CD4-positive, alpha-beta T cell treated with Interleukin-15 for 4 hours (primary cell): ENCODE measurements around the gene TBC1D14.

Experiments
- DNase-seq: peaks from one replicate; pipeline ENCODE4 v3.0.0-alpha.2; 2020; ENCODE audit warnings: low spot score

Gene TBC1D14

GRCh38 chr4:7023486-7023885, 113.9 kb downstream of the TBC1D14 start:
- no peak for DNase-seq

DNA sequence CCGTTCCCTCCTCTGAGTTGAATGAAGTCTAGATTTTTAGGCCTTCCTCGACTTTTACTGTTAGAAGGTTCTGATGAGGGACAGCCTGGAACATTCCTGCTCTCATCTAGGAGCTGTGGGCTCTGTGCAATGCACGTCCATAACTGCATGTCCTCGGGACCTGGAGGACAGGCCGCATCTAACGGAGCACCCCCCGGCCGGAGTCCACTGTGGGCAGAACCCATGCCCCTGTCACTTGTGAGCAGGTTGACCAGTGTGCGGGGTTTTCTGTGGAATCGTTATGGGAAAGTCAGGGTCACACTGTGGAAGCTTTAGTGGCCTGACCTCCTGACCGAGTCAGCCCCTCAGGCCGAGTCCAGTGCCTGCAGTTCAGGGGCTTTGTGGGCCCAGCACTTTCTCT, 114.3 kb downstream of the TBC1D14 start:
- DNase-seq: no peak

GRCh38 chr4:7024336-7024890, 114.8 kb downstream of the TBC1D14 start:
- DNase-seq: no peak

DNA sequence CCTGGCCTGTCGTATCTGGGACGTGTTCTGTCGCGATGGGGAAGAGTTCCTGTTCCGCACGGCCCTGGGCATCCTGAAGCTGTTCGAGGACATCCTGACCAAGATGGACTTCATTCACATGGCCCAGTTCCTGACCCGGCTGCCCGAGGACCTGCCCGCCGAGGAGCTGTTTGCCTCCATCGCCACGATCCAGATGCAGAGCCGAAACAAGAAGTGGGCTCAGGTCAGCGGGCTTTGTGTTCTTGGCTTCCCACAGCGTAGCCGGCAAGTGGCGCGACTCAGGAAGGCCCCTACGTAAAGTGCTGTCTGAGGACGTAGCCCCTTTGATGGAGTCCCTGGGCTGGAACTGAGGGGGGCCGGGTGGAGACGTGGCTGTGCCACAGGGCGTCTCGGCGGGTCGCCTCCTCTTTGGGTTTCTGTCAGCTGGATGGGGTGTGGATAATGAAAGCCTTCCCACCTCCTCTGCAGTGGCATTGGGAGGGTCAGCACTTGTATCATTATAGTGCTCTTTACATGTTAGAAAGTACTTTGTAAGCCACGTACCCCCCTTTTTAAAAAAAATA, 115.5 kb downstream of the TBC1D14 start:
- no peak for DNase-seq

DNA sequence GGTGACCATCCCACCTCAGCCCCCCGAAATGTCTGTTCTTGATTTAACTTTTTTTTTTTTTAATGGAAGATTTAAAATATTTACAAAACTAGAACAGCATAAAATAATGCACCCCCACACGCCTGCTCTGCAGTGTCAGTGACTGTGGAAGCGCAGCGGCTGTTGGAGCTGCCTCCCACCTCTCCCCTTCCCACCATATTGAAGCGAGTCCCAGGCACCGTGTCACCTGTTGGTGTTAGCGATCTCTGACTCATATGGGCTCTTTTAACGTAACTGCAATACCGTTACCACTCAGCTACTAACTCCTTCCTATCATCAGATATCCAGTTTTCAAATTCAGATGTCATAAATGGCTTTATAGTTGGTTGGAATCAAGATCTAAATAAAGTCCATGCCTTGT, 116.5 kb downstream of the TBC1D14 start:
- DNase-seq: no peak

- DNase-seq: no peak
Measured at GRCh38 chr4:7027284-7027683, 117.7 kb downstream of the TBC1D14 start.

- no peak for DNase-seq
Measured at GRCh38 chr4:7027913-7028312, 118.3 kb downstream of the TBC1D14 start.

DNA sequence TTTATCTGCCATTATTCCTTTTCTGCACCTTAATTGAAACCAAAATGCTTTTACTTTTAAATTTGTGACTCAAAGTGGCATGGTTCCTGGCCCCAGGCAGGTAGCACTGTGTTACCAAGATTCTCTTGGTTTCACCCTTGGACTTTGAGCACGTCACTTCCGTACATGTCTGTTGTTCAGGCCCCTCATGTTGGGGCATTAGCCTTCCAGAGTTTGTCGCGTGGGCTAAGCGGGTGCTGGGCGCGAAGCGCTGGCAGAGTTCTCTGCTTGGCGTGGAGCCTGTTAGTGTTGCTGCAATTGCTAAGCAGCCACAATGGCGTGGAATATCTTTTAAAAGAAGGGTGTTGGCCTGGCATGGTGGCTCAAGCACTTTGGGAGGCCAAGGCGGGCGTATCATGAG, 119.6 kb downstream of the TBC1D14 start:
- no peak for DNase-seq

- no peak for DNase-seq
Measured at GRCh38 chr4:7029921-7030320, 120.3 kb downstream of the TBC1D14 start.

GRCh38 chr4:7030856-7031255, 121.2 kb downstream of the TBC1D14 start:
- no peak for DNase-seq

DNA sequence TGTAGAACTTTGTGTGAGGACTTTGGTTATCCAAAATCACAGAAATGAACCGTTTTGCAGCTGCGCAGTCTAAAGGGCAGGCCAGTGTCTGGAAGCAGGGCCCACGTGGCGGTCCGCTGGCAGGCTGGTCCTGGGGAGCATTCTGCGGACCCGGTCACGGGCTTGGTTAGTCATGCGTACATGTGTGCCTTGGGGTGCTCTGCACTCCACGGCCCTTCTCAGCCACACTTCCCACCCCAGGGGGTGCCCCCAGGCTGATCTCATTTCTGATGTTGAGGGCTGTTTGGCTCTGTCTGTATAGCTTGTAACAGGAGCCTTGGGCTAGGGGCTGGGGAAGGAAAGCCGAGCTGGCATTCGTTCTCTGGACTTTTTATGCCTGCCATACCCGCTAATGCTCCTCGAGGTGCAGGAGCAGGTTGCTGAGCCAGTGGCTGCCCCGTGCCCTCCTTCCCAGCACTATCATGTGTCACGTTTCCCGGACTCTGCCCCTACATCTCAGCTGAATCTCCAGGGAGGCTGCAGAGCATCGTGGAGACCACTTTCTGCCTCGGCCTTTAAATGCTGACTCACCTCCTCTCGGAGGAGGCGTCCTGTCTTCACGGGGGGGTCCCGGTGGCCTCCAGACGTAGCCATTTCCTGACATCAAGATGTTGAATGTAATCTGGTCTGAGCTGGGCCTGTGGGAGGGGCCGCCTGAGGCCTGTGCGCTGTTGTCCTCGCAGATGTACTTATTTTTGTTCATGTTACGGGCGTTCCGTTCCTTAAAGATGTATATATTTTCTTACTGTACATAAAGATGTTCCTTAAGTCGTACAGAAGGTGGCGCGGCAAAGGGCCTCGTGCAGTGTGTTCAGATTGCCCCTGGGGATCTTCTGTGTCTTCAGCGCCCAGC, 122.2 kb downstream of the TBC1D14 start:
- DNase-seq: no peak

DNA sequence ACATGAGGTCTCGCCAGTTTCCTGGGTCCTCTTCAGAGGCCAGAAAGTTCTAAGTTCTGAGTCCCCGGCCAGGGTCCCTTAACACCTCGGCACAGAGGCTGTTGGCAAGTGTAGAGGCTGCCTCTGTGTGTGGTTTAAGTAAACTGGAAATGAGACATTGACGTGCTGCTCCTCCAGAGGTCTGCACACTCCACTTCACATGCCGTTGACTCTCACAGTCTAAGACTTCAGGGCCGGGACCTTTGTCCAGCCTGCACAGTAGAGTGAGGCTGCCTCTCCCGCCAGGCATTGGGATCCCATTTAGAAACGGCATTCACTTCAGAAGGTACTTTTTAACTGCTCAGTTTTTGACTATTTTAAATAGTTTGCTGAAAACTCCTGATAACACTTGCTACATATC, 123.0 kb downstream of the TBC1D14 start:
- no peak for DNase-seq

- DNase-seq: no peak
Measured at GRCh38 chr4:7034262-7035081, 124.8 kb downstream of the TBC1D14 start.

DNA sequence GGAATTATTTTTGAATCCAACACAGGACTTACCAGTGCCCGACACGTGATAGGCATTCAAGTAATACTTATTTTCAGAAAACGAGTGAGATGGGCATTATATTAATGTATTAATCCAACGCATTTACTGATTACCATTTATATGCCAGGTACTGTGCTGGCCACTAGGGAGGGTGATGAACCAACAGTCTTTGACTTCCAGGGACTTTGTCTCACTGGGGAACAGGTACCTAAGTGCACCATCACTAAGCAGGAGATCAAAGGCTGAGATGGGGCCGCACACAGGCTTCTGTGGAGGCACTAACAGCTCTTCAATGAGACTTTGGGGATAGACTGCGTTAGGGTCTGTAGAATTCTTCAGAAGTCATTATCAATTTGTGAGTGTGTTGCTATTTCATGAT, 127.8 kb downstream of the TBC1D14 start:
- DNase-seq: no peak

DNA sequence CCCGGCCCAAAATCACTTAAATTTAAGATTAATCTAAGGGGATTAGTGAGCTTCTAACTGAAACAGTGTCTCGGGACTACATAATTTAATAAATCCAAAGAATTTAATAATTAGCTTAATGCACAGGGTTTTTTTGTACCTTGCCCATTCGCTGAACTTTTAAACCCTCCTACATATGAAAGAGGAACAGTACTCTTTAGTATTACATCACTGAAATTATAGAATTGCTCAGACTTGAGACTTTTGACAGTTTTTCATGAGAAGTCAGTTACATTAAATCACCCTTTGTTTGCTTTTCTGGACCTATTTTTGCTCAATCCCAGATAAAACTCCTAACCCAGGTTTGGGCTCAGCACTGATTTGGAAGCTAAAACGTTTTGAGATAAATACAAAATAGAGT, 131.1 kb downstream of the TBC1D14 start:
- no peak for DNase-seq

DNA sequence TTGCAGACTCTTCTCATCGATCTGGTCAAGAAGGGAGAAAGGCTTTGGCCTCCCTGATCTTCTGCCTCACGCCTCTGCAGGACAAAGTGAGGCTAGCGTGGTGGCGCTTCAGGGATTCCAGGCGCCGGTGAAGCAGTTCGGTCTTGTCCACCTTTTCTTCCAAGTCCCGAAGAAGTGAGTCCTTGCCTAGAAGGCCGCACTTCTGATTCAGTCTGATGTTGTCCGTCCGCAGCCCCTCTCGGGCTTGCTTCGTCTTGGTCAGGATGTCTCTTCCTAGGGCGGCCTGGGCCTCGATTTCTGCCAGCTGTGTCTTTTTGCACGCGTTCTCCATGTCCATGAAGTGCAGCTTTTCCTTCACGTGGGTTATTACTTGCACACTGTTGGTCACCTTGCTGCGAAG, 131.6 kb downstream of the TBC1D14 start:
- no peak for DNase-seq

GRCh38 chr4:7041801-7042502, 132.3 kb downstream of the TBC1D14 start:
- no peak for DNase-seq

DNA sequence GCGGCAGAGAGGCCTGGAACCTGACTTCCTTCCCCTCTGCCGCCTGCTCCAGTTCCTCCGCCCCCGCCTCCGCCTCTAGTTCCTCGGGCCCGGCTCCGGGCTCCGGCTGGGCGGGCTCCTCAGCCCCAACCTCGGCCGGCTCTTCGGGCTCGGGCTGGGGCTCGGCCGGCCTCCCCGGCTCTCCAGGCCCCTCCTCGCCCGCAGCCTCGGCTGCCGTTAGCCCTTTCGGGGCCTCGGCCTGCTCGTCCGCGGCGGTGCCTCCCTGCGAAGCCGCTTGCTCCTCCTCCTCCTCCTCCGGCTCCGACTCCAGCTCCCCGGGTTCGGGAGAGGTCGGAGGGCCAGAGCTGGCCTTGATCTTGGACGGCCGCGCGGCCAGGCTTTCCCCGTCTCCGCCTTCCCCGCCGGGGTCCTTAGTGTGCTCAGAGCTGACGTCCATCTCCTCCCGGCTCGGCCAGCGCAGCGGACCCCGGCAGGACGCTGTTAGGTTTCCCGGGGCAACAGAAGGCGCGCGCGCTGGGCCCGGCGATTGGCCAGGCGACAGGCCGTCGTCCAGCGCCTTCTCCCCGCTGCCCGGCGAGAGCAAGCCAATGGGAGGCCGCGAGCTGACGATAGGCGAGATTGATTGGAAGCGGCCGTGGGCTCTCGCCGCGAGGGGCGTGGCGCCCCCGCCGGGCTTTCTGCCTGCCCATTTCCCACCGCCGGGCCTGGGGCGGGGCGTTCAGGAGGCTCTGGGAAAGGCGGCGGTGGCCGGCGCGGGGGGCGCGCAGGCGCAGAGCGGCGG, 133.1 kb downstream of the TBC1D14 start:
- DNase-seq: peak; percentile 96

- peak; percentile 47 for DNase-seq
Measured at GRCh38 chr4:7043284-7044136, 133.9 kb downstream of the TBC1D14 start, which contains the start of gene TADA2B. TADA2B (plus strand) TSS chr4:7043372; CDS start chr4:7043580, 208 bp downstream.
